Uterus (tissue), 2 donors: Measurements from ENCODE around the gene GRK2.

Source experiments
- CTCF ChIP-seq, 4 experiments: fragments of 200-600 bp in 2 of 4; fragments of 450-650 bp in 2 of 4; sonication (generic) in 2 of 4; IDR thresholded peaks; one replicate each; pipeline ENCODE4 v1.5.1; 2016 to 2019; ENCODE audit warnings: antibody characterized with exemption in 4 of 4, mild to moderate bottlenecking in 2 of 4, moderate library complexity in 1 of 4
- POLR2A ChIP-seq, 2 donors: fragments of 450-650 bp; IDR thresholded peaks; one replicate each; pipeline ENCODE4 v1.6.1; 2016; ENCODE audit warnings: antibody characterized with exemption in 2 of 2, mild to moderate bottlenecking in 1 of 2, moderate library complexity in 1 of 2

GRCh38 chr11:67323526-67323925 is 57.3 kb downstream of the GRK2 start:
- TF ChIP-seq CTCF (IDR thresholded peaks at IDR 0.05) (no peak), POLR2A (IDR thresholded peaks at IDR 0.05) (no peak)
